HepG2 (cell line): ENCODE data around the gene UBE2M. TPM values are rescaled to one million over a fixed set of nuclear protein-coding genes. Genes with fewer than 3 reads are reported as not detected.

Experiments
- ARNTL ChIP-seq: sonication (generic); formaldehyde crosslinking; IDR thresholded peaks from 2 replicates; pipeline ENCODE4 v1.4.0; 2020; ENCODE audit warnings: mild to moderate bottlenecking, missing genetic modification reagents
- IRF2 ChIP-seq: IDR thresholded peaks from 2 replicates; pipeline ENCODE4 v1.6.1; 2018; ENCODE audit warnings: missing genetic modification reagents, missing compliant biosample characterization
- KAT7 ChIP-seq: IDR thresholded peaks from 2 replicates; pipeline ENCODE4 v1.6.1; 2018; ENCODE audit warnings: borderline replicate concordance, missing compliant biosample characterization
- MIER2 ChIP-seq: IDR thresholded peaks from 2 replicates; pipeline ENCODE4 v1.6.1; 2016; ENCODE audit warnings: missing biosample characterization, missing genetic modification reagents
- PHB2 ChIP-seq: fragments of 450-650 bp; IDR thresholded peaks from 2 replicates; pipeline ENCODE4 v1.6.1; 2018; ENCODE audit not compliant: partially characterized antibody
- RBFOX2 ChIP-seq: fragments of 200-400 bp; formaldehyde crosslinking; IDR thresholded peaks from 2 replicates; pipeline ENCODE4 v1.6.1; 2017; ENCODE audit warnings: low read depth, mild to moderate bottlenecking, low read length
- RFXANK ChIP-seq: IDR thresholded peaks from 2 replicates; pipeline ENCODE4 v1.6.1; 2016
- SSRP1 ChIP-seq: IDR thresholded peaks from 2 replicates; pipeline ENCODE4 v1.6.1; 2016; ENCODE audit warnings: control low read depth
- ZMYM2 ChIP-seq: sonication (generic); formaldehyde crosslinking; IDR thresholded peaks from 2 replicates; pipeline ENCODE4 v1.8.0; 2022; ENCODE audit warnings: mild to moderate bottlenecking, missing genetic modification reagents
- ZNF546 ChIP-seq: sonication (generic); formaldehyde crosslinking; conservative IDR thresholded peaks from 2 replicates; pipeline ENCODE4 v1.8.1; 2023; ENCODE audit warnings: mild to moderate bottlenecking, missing genetic modification reagents
- ZSCAN30 ChIP-seq: sonication (generic); formaldehyde crosslinking; IDR thresholded peaks from 2 replicates; pipeline ENCODE4 v1.5.0; 2020; ENCODE audit warnings: mild to moderate bottlenecking, missing genetic modification reagents
- ZSCAN31 ChIP-seq: sonication (generic); formaldehyde crosslinking; IDR thresholded peaks from 2 replicates; pipeline ENCODE4 v1.5.0; 2020; ENCODE audit warnings: low read depth, mild to moderate bottlenecking, missing genetic modification reagents
- polyA plus RNA-seq, 8 experiments: library from polyadenylated mRNA; depleted of rRNA in 3 of 8; stranded (reverse) in 7 of 8; unstranded in 1 of 8; fragments of >200 nt; fragmentation: Illumina TruSeq in 4 of 8; extraction: Trizol in 4 of 8; gene quantifications; 2 replicates each; pipeline versions ENCODE4 v1.2.1 to v1.2.3, GENCODE V29; 2011 to 2016; ENCODE audit warnings: low read depth in 4 of 8, missing spikeins in 1 of 8, mixed read lengths in 1 of 8; ENCODE audit not compliant: insufficient read depth in 1 of 8
- total RNA-seq, 5 experiments: library from RNA; depleted of rRNA; stranded (reverse); fragments of >200 nt; fragmentation: Illumina TruSeq; extraction: Trizol; gene quantifications; 2 replicates each; pipeline ENCODE4 v1.2.3, GENCODE V29; 2016; ENCODE audit warnings: low read depth in 1 of 5
- TF ChIP-seq, protein P1 (sequence below): sonication (generic); formaldehyde crosslinking; IDR thresholded peaks from 2 replicates; pipeline ENCODE4 v1.4.0; 2020; ENCODE audit warnings: missing genetic modification reagents
- TF ChIP-seq, protein P2 (sequence below): sonication (generic); formaldehyde crosslinking; conservative IDR thresholded peaks from 2 replicates; pipeline ENCODE4 v1.8.1; 2023; ENCODE audit warnings: missing genetic modification reagents
- TF ChIP-seq, protein P3 (sequence below), 2 experiments: sonication (generic) in 1 of 2; formaldehyde crosslinking in 1 of 2; IDR thresholded peaks; 2 replicates each; pipeline versions ENCODE4 v1.6.1 to v1.9.0; 2014 to 2022; ENCODE audit warnings: antibody characterized with exemption in 1 of 2, borderline replicate concordance in 1 of 2, inconsistent platforms in 1 of 2, low read depth in 1 of 2, missing genetic modification reagents in 1 of 2
- TF ChIP-seq, protein P4 (sequence below): sonication (generic); formaldehyde crosslinking; IDR thresholded peaks from 2 replicates; pipeline ENCODE4 v1.8.1; 2022; ENCODE audit warnings: mild to moderate bottlenecking, missing genetic modification reagents
- TF ChIP-seq, protein P5 (sequence below): sonication (generic); formaldehyde crosslinking; IDR thresholded peaks from 2 replicates; pipeline ENCODE4 v1.5.0; 2020; ENCODE audit warnings: missing genetic modification reagents, mild to moderate bottlenecking, borderline replicate concordance

The UBE2M gene
- total and polyA plus RNA-seq, 2 of the 13 experiments (the other 11 are each of a cell fraction or from before 2014, with no cell fraction given): 36.2 to 50.3 TPM

DNA sequence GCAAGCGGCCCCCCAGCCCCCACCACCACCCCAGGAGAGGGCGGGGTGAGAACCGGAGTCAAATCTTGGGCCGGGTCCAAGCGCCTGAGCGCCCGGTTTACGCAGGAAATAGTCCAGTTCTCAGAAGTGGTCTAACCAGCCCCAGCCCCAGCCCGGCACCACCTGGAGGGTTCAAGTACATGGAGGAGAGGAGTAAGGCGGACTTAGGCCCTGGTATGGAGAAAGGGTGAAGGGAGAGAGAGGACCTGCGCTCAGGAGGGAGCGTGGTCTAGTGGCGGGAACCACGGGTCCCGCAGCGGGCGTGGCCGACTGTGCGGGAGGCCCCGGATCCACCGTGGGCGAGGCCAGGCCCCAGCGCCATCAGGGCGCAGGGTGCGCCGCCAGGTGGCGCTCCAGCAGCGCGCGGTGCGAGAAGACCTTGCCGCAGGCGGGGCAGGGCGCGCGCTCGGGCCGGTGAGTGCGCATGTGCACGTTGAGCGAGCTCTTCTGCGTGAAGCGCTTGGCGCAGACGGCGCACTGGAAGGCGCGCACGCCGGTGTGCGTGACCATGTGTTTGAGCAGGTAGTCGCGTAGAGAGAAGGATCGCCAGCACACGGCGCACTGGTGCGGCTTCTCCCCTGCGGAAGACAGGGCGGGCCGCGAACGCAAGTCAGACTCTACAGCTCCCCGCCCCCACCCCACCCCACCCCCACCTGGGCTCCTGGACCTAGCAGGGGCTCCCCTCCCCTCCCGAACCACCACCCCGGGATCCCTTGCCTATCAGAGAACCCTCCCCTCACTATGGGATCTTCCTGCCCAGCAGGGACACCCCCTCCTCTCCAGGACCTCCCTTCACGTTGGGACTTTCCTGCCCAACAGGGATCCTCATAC, 44.5 kb downstream of the UBE2M start (continued):
- TF ChIP-seq, protein P1, sequence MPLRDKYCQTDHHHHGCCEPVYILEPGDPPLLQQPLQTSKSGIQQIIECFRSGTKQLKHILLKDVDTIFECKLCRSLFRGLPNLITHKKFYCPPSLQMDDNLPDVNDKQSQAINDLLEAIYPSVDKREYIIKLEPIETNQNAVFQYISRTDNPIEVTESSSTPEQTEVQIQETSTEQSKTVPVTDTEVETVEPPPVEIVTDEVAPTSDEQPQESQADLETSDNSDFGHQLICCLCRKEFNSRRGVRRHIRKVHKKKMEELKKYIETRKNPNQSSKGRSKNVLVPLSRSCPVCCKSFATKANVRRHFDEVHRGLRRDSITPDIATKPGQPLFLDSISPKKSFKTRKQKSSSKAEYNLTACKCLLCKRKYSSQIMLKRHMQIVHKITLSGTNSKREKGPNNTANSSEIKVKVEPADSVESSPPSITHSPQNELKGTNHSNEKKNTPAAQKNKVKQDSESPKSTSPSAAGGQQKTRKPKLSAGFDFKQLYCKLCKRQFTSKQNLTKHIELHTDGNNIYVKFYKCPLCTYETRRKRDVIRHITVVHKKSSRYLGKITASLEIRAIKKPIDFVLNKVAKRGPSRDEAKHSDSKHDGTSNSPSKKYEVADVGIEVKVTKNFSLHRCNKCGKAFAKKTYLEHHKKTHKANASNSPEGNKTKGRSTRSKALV (CRISPR knock-in tag): peak; percentile 93
- TF ChIP-seq ZNF546 (CRISPR knock-in tag) (0 out of 2 replicates have a peak, but pooled peaks have one; percentile 41), RFXANK (CRISPR knock-in tag) (no peak), SSRP1 (no peak), ZMYM2 (CRISPR knock-in tag) (no peak), ZSCAN31 (CRISPR knock-in tag) (peak; percentile 87), PHB2 (no peak), ARNTL (CRISPR knock-in tag) (peak; percentile 76; the same call in 1 of the 2 replicates), MIER2 (CRISPR knock-in tag) (peak; percentile 44; the same call in 1 of the 2 replicates), KAT7 (peak; percentile 63; the same call in 1 of the 2 replicates), ZSCAN30 (no peak), IRF2 (CRISPR knock-in tag) (peak; percentile 69; the same call in 1 of the 2 replicates), RBFOX2 (peak; percentile 93)
- TF ChIP-seq, protein P2, sequence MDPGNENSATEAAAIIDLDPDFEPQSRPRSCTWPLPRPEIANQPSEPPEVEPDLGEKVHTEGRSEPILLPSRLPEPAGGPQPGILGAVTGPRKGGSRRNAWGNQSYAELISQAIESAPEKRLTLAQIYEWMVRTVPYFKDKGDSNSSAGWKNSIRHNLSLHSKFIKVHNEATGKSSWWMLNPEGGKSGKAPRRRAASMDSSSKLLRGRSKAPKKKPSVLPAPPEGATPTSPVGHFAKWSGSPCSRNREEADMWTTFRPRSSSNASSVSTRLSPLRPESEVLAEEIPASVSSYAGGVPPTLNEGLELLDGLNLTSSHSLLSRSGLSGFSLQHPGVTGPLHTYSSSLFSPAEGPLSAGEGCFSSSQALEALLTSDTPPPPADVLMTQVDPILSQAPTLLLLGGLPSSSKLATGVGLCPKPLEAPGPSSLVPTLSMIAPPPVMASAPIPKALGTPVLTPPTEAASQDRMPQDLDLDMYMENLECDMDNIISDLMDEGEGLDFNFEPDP (CRISPR knock-in tag): no peak
- TF ChIP-seq, protein P3, sequence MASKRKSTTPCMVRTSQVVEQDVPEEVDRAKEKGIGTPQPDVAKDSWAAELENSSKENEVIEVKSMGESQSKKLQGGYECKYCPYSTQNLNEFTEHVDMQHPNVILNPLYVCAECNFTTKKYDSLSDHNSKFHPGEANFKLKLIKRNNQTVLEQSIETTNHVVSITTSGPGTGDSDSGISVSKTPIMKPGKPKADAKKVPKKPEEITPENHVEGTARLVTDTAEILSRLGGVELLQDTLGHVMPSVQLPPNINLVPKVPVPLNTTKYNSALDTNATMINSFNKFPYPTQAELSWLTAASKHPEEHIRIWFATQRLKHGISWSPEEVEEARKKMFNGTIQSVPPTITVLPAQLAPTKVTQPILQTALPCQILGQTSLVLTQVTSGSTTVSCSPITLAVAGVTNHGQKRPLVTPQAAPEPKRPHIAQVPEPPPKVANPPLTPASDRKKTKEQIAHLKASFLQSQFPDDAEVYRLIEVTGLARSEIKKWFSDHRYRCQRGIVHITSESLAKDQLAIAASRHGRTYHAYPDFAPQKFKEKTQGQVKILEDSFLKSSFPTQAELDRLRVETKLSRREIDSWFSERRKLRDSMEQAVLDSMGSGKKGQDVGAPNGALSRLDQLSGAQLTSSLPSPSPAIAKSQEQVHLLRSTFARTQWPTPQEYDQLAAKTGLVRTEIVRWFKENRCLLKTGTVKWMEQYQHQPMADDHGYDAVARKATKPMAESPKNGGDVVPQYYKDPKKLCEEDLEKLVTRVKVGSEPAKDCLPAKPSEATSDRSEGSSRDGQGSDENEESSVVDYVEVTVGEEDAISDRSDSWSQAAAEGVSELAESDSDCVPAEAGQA (IDR thresholded peaks at IDR 0.05; ENCODE audit: low read depth): 0 out of 2 replicates have a peak, but pooled peaks have one; percentile 39
- TF ChIP-seq, protein P3 (CRISPR knock-in tag; IDR thresholded peaks at IDR 0.05; ENCODE audit: borderline replicate concordance): no peak
- TF ChIP-seq, protein P4, sequence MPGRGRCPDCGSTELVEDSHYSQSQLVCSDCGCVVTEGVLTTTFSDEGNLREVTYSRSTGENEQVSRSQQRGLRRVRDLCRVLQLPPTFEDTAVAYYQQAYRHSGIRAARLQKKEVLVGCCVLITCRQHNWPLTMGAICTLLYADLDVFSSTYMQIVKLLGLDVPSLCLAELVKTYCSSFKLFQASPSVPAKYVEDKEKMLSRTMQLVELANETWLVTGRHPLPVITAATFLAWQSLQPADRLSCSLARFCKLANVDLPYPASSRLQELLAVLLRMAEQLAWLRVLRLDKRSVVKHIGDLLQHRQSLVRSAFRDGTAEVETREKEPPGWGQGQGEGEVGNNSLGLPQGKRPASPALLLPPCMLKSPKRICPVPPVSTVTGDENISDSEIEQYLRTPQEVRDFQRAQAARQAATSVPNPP (CRISPR knock-in tag): no peak
- TF ChIP-seq, protein P5, sequence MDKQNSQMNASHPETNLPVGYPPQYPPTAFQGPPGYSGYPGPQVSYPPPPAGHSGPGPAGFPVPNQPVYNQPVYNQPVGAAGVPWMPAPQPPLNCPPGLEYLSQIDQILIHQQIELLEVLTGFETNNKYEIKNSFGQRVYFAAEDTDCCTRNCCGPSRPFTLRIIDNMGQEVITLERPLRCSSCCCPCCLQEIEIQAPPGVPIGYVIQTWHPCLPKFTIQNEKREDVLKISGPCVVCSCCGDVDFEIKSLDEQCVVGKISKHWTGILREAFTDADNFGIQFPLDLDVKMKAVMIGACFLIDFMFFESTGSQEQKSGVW (CRISPR knock-in tag): no peak
